IMR-90 (cell line): ENCODE data around the gene ZNF286A.
"Not testable (repeated sequence)": the region's sequence is repeated elsewhere in the genome, so short reads cannot be mapped to it uniquely, and the experiment has no call there.

Experiments used
- BHLHE40 ChIP-seq: fragments of 150-350 bp; IDR thresholded peaks from 2 replicates; pipeline ENCODE4 v1.6.1; 2016; ENCODE audit warnings: mild to moderate bottlenecking, low read depth, low read length
- CEBPB ChIP-seq: IDR thresholded peaks from 2 replicates; pipeline ENCODE4 v1.6.1; 2012; ENCODE audit warnings: low read depth, low read length, improper control_type of control experiment
- CHD1 ChIP-seq: IDR thresholded peaks from 2 replicates; pipeline ENCODE4 v1.6.1; 2012; ENCODE audit warnings: low read depth, low read length, improper control_type of control experiment
- CTCF ChIP-seq: conservative IDR thresholded peaks from 2 replicates; pipeline ENCODE4 v1.5.1; 2012; ENCODE audit warnings: mild to moderate bottlenecking, low read depth, low read length, improper control_type of control experiment
- ELK1 ChIP-seq: fragments of 150-350 bp; IDR thresholded peaks from 2 replicates; pipeline ENCODE4 v1.6.1; 2016; ENCODE audit warnings: low read depth, mild to moderate bottlenecking, low read length, moderate library complexity, borderline replicate concordance
- MAZ ChIP-seq: IDR thresholded peaks from 2 replicates; pipeline ENCODE4 v1.6.1; 2012; ENCODE audit warnings: low read depth, mild to moderate bottlenecking, low read length, improper control_type of control experiment, moderate library complexity, borderline replicate concordance
- MXI1 ChIP-seq: IDR thresholded peaks from 2 replicates; pipeline ENCODE4 v1.6.1; 2012; ENCODE audit warnings: low read depth, mild to moderate bottlenecking, low read length, moderate library complexity, borderline replicate concordance
- POLR2A ChIP-seq: IDR thresholded peaks from 2 replicates; pipeline ENCODE4 v1.6.1; 2012; ENCODE audit warnings: mild to moderate bottlenecking, low read depth, low read length
- RAD21 ChIP-seq: IDR thresholded peaks from 2 replicates; pipeline ENCODE4 v1.6.1; 2012; ENCODE audit warnings: low read length, improper control_type of control experiment
- SMC3 ChIP-seq: fragments of 150-350 bp; IDR thresholded peaks from 2 replicates; pipeline ENCODE4 v1.6.1; 2016; ENCODE audit warnings: low read depth, mild to moderate bottlenecking, antibody characterized with exemption, low read length, moderate library complexity
- USF2 ChIP-seq: fragments of 150-350 bp; IDR thresholded peaks from 2 replicates; pipeline ENCODE4 v1.6.1; 2017; ENCODE audit warnings: mild to moderate bottlenecking, antibody characterized with exemption, low read length, low read depth

GRCh38 chr17:15669526-15669925 is 30.0 kb upstream of the ZNF286A start:
- TF ChIP-seq RAD21, CTCF, MXI1, ELK1, SMC3, POLR2A, CEBPB, CHD1, MAZ, BHLHE40, USF2: not testable (repeated sequence)
